Measurements from ENCODE around the gene XXYLT1.

The XXYLT1 gene

DNA sequence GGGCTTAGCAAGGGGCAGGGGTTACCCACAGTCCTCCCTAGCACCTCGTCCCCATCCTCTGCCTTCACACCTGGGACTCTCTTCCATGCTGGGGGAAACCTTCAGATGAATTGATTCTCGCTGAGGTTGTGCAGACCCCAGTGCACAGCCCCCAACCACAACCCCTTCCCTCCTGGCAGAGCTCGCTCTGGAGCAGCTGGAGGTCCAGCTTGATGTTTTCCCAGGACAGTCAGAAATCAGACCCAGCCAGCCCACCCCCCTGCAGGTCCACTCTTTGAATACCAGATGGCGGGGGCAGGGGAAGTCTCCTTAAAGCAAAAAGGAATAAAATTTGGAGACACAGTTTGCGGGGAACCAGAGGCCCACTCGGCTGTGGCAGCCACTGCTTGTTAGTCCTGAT, 234.4 kb downstream of the XXYLT1 start:
- no peak for DNase-seq

- DNase-seq = no peak
Measured at GRCh38 chr3:195036203-195036505, 234.8 kb downstream of the XXYLT1 start.

- no peak for DNase-seq
Measured at GRCh38 chr3:195035345-195036202, 235.4 kb downstream of the XXYLT1 start.

- no peak for DNase-seq
Measured at GRCh38 chr3:195034541-195034940, 236.4 kb downstream of the XXYLT1 start.

DNA sequence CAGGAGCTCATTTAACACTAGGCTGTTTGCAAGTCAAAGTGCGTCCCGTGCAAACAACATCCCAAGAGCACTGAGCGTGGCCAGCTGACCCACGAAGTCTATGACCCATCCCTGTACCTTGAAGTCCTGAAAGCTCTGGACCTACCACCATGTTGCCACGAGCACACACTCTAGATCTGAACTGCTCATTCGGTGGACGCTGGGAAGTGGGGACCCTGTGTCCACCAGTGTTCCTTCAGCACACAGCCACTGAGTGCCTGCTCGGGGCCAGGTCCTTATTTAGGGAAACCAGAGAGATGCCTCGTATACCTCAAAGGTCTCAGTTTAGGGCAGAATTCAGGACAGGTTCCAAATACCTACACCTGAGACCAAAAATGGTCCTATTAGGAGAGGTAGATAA, 236.9 kb downstream of the XXYLT1 start:
- DNase-seq = no peak

DNA sequence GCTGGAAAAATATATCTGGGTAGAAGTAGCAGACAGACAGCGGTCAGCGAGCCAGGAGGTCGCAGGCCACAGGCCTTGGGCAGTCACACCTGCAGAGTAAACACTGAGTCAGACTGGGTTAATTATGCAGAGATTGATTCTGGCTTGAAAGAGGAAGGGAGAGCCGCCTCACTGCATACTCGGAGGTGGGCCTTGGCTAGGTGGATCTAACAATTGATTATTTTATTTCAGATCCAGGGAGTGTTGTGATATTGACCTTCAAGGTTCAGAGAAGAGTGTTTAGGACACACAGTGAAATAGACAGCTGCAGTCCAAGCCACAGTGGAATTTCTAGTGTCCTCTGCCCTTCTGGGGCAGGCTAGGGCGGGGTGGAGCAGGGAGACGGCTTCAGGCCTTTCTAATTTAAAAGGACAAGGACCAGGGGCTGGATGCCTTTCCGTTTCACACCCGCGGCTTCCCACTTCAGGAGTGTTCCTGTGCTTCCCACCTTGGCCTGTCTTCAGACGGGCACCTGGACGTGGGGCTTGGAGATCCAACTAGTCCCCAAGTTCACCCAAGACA, 237.3 kb downstream of the XXYLT1 start:
- no peak for DNase-seq

GRCh38 chr3:195032955-195033354, 238.0 kb downstream of the XXYLT1 start:
- DNase-seq = no peak

DNA sequence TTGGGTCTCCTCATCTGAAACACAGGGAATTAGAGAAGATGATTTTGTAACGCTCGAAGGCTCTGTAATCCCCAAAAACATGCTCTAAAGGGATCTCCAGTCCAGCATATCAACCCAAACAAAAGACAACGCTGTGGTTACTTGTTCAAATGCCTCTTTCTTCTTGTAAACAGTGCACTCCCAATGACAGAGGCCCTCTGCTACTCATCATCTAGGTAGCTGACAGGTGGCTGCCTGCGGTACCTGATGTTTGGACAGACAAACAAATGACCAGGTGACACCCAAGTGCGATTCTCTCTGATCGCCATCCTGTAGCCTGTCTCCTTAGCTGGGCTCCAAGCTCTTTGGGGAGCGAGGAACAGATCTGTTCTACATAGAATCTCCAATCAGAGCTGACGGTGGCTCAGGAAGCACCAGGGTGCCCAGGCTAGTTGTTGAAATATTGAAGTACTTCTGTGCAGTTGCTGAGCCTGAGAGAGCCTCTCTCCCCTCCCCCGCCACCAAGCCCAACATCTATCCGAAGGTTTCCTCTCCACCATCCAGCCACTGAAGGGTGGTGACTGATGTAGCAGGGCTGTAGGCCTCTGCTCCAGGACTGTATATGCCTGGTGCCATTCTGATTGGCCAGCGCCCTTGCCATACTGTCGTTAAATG, 238.7 kb downstream of the XXYLT1 start:
- DNase-seq = no peak

- DNase-seq = no peak
Measured at GRCh38 chr3:195031574-195032003, 239.4 kb downstream of the XXYLT1 start.

DNA sequence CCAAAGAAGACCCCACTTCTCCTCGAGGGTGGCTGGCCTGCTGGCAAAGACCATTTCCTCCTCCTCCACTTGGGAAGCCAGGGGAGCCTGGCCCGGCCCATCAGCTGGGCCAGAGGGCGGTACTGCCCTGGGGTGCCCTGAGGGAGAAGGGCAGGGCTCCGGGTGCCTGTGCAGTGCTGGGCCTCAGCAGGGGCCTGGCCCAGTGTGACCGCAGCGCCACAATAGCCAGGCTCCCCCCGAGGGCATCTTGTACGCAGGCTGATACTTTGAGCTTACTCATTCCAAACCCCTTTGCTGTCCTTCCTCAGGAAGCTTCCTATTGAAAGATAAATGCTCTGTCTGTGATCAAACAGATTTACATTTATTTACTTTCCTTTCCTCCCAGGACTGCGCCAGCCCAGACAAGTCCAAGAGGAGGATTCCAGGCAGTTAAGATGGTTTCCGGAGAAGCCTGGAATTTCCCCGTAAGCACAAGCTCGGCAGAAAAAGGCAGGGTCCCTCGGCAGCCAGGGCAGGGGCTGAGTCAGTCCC, 240.1 kb downstream of the XXYLT1 start:
- DNase-seq = no peak

GRCh38 chr3:195028877-195029606, 241.9 kb downstream of the XXYLT1 start:
- no peak for DNase-seq

DNA sequence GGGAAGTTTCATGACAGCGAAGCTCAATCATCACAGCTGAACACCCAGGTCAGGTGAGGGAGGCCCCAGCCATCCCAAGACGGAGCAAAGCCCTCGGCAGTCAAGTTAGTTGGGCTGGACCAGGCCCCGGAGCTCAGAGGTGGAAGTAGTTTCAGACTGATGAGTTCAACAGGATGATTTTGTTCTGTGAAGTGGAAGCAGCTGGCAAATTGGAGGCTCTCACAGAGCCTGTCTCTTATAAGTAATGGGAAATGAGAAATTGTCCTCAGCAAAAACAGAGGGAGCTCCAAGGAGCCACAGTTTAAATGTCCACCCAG, 245.1 kb downstream of the XXYLT1 start:
- no peak for DNase-seq

DNA sequence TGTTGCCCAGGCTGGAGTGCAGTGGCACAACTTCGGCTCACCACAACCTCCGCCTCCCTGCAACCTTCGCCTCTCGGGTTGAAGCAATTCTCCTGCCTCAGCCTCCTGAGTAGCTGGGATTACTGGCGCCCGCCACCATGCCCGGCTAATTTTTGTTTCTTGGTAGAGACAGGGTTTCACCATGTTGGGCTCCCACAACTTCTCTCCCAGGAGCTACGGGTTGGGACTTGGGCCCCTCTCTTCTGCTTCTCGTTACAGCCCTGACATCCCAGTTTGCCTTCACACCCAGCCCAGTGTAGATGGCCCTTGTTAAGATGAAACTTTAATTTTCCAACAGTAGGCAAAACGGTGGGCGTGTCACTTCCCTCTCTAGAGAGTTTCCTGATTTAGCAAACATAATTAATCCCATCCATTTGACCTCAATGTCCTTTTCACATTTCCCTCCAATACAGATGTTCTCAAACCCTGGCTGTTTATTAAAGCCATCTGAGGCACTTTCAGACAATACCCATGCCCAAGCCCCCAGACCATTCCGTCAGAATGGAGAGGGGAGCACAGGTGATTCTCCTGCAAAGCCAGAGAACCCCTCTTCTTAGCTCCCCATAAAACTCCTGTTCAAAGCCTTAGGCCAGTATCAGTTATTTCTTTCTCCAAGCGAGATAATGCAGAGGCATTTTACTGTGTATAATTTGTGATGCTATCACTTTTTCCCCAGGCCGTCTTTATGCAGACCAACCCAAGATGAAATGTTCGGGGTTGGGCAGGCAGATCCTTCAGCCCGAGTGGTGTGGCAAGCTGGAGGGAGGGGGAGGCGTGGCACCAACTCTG, 245.7 kb downstream of the XXYLT1 start:
- DNase-seq = no peak

DNA sequence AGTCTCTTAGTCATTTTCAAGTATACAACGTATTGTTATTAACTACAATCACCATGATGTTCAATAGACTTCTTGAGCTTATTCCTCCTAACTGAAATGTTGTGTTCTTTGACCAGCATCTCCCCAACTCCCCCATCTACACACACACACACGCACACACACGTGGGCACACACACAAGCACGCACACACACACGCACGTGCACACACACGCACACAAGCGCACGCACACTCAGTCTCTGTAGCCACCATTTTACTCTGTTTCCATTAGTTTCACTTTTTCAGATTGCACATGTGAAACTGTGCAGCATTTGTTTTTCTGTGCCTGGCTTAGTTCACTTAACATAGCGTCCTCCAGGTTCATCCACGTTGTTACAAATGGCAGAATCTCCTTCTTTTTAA, 247.0 kb downstream of the XXYLT1 start:
- DNase-seq = no peak

GRCh38 chr3:195023576-195023975, 247.4 kb downstream of the XXYLT1 start:
- no peak for DNase-seq

- no peak for DNase-seq
Measured at GRCh38 chr3:195021692-195022091, 249.3 kb downstream of the XXYLT1 start.

- no peak for DNase-seq
Measured at GRCh38 chr3:195020921-195021320, 250.0 kb downstream of the XXYLT1 start.

GRCh38 chr3:195020185-195020584, 250.8 kb downstream of the XXYLT1 start:
- no peak for DNase-seq

DNA sequence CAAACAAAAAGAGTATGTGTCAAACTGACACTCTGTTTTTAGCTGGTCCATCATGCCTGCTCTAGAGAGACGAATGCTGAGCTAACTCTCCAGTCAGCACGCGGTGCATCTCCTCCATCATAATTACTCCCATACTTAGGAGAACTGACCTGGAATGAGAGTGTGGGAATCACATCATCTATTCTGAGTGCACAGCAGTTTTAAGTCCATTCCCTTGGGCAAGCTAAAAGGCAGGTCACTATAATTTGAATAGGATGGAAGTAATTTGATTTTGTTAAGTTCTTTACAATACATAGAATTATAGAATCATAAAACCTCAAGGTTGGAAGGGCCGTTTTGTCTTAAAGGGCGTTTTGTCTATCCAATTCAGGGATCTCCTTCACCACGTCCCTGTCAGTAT, 251.6 kb downstream of the XXYLT1 start:
- DNase-seq = no peak

All from NCI-H1092 treated with DMSO at 0.1 percent for 48 hours (cell line).